NCI-H1048 (cell line): ENCODE results near the gene CAPN9.
"Not testable (repeated sequence)": the region's sequence is repeated elsewhere in the genome, so short reads cannot be mapped to it uniquely, and the experiment has no call there.

ENCODE experiments used
- DNase-seq: peaks from one replicate; lab custom pipeline; 2025; lab: John Stamatoyannopoulos, UW

The CAPN9 gene

DNA sequence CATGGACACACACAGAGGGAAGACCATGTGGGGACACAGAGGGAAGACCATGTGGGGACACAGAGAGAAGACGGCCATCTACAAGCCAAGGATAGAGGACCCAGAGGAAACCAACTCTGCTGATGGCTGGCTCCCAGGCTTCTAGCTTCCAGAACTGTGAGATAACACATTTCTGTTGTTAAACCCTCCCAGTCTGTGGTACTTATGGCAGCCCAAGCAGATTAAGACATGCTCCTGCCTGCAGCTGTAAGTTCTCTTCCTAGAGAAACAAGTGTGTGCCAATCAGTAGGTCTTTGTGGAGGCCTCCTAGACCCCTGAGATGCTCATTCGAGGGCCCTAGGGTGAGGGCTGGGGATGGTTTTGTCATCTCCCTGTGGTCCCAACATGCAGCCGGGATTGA, 35.9 kb upstream of the CAPN9 start:
- DNase-seq: no peak

DNA sequence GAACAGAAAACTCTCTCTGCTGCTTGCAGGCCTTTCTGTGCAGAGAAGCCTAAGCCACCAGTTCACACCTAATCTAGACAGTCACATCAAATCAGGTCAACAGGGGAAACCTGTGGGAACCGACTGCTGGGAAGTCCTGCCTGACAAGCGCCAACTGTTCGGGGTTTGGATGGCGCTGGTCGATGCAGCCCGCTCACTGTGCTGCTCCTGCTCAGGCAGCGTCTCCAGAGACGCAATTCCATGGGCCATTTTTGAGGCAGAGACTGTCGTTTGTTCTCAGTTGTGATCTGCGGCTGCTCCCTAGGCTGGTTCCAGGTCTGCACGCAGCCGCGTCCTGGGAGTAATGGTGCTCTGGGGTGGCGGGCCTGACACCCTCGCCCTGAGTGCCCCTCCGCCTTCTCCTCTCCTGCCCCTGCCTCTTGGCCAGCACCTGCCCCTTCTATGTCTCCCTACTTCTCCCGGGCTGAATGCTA, 34.7 kb upstream of the CAPN9 start:
- no peak for DNase-seq

DNA sequence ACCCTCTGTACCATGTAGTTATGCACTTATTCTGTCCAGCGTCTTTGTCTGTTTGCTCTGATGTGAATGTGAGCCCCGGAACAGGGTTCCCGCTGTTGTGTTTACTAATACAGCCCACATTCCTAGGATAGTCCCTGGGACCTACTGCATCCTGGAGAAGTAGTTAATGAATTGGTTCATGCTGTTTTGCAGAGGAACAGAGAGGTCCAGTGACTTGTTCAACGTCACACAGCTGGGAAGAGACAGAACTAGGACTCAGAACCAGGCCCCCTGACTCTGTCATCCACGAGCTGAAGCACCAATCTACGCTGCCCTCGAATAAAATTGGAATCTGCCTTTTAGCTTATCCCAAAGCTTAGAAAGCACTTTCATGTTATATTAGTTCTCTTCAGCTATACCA, 34.0 kb upstream of the CAPN9 start:
- no peak for DNase-seq

DNA sequence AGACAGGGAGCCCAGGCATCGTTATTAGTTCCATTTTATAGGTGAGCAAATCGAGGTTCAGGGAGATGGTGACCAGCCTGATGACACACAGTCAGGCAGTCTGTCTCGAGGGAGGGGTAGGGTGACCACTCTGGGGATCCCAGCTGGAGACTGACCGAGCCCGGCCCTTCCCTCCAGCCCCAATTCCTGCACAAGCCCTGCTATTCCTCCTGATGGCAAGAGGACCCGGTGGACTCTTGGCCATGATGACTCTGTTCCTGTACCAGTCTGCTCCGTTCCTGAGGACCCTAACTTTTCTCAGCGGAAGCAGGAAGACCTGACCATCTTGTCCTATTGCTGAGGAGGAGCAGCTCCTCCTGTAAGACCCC, 33.7 kb upstream of the CAPN9 start:
- DNase-seq: no peak

DNA sequence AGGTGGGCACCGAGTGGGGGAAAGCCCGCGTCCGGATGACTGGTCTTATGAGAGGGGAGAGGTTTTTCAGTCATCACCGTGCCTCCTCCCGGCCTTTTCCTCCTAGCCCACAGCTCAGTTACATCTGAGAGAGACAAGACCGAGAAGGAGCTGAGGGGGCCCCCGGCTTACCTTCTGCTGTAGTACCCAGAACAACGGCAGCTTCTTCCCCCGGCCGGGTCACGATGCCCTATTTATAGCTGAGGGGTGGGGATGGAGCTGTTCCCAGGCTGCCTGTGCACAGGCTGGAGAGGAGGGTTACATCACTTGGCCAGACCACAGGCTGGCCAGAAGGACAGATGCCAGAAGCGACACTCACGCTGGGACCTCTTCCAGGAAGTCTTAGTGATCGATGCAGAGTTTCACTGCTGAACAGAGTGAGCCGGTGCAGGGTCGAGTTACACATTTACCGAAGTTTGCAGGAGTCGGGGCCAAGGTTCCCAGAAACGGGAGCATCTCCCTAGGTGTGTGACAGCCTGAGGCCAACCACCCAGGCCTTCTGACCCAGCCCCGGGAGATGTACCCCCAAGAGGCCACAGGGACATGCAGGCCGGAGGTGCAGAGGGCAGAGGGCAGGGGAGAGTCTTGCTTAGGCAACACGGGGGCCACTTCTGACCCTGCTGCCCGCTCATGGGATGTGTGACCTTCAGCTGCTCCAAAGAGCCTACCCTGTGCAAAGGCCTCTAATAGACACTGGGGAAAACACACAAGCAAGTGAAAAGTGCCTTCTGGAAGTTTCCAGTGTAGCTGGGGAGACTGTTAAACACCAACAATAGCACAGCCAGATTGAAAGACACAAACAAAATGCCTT, 33.0 kb upstream of the CAPN9 start, which contains the start of gene AGT:
AGT (minus strand) TSS at position 208 of the 850 bp plus-strand sequence. CDS start 3,299 bp downstream, outside the sequence.
- no peak for DNase-seq

DNA sequence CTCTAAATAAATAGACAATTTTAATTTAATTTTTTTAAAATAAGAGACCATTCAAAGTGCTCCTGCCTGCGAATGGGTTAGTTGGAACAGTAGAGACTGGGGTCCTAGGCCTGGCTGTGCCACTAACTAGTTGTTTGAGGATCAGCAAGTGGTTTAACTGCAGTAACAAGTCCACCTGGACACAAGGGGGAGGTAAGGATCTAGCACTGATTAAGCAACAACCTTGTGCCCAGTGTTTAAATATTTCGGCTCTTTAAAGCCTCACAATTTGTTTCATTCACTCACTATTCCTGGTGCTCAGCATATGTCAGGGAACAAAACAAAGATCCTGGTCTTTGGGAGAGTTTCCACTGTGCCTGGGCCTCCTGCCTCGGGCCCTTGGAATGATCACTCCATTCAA, 31.7 kb upstream of the CAPN9 start:
- DNase-seq: no peak

DNA sequence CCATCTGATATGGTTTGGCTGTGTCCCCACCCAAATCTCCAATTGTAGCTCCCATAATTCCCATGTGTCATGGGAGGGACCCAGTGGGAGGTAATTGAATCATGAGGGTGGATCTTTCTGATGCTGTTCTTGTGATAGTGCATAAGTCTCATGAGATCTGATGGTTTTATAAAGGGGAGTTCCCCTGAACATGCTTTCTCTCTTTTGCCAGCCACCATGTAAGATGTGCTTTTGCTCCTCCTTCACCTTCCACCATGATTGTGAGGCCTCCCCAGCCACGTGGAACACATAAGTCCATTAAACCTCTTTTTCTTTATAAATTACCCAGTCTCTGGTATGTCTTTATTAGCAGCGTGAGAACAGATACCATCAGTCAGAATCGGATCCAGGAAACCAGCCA, 30.7 kb upstream of the CAPN9 start:
- not testable (repeated sequence) for DNase-seq

DNA sequence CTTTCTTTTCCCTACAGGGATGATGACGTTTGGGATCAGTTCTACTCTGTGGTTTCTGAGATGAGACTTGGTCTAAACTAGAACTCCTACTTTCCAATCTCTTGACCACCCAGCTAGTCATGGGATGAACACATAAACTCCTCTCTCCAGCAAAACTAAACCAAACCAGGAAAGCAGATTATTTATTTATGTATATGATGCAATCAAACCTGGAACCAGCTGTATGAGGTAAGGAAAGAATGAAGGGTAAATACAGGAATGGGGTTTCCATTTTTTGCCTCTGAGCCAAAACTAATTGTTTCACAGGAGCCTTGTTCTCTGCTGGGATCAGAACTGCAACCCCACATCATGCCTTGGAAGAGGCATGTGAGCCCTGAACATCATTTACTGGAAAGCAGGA, 29.9 kb upstream of the CAPN9 start:
- no peak for DNase-seq

DNA sequence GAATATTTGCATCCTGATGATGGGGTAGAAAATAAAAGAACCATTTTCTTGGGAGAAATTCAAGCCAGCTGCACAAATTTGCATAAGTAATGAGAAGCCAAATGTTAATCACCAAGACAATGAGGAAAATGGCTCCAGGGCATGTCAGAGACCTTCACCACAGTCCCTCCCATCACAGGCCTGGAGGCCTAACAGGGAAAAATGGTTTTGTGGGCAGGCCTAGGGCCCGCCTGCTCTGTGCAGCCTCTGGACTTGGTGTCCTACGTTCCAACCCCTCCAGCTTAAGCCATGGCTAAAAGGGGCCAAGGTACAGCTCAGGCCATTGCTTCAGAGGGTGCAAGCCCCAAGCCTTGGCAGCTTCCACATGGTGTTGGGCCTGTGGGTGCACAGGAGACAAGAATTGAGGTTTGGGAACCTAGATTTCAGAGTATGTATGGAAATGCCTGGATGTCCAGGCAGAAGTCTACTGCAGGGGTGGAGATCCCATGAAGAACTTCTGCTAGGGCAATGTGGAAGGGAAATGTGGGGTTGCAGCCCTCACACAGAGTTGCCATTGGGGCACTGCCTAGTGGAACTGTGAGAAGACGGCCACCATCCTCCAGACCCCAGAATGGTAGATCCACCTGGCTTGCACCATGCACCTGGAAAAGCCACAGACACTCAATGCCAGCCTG, 25.2 kb upstream of the CAPN9 start:
- not testable (repeated sequence) for DNase-seq

DNA sequence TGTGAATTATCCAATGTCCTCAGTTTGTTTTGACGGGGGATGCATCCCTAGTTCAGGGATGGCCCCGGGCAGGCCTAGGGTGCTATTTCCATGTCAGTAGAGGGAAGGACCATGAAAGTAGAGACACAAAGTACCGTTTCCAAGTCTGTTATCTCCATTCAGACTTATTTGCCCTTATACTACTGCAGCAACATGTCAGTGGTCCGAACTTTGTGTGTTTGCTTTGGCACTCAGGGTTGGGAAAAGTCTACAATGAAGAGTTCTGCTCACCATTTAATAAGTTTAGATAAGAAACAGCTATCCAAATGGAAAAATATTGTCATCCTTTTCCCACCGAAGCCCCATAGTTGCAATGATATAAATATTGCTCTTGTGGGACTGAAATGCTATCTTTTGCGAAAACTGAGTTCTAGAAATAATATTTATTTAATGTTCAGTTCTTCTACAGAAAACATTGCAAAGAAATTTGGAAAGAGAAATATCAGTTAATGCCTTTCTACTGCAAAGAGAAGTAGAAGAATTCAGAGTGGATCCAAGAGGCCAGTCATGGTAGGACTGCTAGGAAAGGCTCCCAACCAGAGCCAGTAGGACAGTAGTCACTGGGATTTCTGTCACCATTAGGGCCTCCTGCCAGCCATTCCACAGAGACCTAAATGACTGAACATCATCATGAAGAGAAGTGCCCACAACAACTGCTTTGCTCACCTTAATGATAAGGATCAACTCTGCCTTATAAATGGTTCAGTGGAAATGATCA, 21.8 kb upstream of the CAPN9 start:
- DNase-seq: no peak

DNA sequence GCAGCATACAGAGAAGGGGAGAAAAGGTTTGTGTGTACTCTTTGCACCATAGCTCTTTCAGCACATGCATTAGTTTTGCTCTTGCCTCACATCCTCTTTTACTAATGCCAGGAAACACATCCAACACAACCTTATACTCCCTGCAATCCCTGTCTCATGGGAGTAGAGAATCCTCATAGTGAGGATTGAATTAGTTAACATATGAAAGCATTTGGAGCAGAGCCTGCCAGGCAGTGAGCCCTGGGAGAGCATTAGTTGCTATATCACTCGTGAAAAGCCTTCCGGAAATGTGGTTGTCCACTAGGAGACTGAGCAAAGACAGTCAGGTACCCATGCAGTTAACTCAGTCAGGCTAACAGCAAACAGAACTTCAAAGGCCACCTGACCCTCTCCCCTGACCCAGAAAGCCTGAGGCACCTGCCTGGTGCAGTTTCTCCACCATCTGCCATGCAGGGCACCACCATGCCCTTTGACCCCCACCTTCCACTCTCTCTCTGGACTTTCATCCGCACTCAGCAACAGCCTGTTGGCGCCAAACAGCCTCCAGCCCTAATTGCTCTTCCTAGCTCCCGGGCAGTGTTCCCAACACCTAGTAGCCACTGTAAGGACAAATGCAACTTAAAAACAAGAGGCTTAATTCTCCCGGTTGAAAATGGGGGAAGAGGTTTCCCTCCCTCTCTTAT, 18.3 kb upstream of the CAPN9 start:
- DNase-seq: no peak

DNA sequence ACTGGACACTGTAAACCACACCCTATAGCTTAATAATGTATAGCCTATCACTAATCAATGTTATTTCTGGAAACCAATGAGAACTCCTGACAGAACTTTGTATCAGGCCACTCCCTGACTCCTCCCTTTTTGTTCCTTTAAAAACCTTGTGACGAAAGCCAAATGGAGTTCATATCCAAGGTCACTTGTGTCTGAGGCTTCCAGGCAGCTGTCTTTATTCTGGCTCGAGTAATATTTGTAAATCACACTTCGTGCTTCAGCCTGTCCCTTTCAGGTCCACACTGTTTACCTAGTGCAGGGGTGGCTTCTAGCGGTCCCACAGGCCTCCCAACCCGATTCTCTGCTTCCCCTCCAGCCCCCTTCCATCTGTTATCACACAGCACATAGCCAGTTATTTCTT, 16.2 kb upstream of the CAPN9 start:
- DNase-seq: no peak

DNA sequence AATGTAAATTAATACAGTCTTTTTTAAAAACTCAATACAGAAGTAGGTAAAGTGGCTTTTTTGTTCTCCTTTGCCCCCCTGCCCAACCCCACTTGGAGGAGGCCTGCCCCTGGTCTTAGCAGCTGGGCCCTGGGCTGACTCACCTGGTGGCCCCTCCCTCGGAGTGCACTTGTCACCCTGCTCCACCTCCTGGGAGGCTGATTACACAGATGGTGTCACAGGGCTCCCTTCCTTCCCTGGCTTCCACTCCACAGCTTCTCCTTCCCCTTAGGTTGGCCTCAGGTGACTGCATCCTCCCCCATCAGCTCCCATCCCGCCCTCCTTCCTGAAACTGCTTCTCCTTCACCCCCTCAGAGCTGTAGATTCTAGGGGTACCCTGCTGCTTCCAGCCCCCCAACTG, 11.7 kb upstream of the CAPN9 start:
- no peak for DNase-seq

DNA sequence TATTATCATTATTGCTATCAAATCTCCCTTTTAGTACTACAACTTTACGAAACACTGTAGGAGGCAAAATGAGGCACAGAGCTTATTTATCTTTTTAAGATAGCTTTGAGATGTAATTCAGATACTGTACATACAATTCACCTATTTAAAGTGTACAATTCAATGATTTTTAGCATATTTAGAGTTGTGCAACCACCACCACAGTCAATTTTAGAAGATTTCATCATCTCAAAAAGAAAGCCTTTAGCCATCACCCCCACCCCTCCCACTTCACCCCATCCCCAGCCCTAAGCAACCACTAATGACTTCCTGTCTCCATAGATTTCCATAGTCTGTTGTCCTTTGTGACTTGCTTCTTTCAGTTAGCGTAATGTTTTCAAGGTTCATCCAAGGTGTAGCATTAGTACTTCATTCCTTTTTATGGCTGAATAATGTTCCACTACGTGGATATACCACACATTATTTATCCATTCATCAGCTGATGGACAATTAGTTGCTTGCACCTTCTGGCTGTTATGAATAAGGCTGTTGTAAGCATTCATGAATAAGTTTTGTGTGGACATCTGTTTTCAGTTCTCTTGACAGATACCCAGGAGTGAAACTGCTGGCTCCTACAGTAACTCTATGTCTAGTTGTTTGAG, 9.4 kb upstream of the CAPN9 start:
- no peak for DNase-seq

DNA sequence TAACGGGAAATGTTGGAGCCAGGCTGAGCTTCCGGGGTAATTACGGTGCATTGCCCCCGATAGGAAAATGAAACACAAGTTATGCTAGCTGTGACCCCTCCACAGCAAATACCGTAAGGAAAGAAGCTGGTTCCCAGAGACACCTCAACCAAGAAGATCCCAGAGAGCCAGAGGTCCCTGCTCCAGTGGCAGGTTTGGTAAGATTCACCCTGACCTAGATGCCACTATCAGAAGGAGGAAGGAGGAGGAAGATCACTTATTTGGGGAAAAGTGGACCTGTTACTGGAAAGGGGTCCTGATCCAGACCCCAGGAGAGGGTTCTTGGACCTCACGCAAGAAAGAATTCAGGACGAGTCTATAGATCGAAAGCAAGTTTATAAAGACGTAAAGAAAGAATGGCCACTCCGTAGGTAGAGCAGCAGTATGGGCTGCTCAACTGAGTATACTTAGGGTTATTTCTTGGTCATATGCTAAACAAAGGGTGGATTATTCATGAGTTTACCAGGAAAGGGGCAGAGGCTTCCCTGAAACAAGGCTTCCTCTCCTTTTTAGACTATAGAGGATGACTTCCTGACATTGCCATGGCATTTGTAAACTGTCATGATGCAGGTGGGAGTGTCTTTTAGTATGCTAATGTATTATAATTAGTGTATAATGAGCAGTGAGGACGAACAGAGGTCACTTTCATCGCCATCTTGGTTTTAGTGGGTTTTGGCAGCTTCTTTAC, 7.5 kb upstream of the CAPN9 start:
- DNase-seq: no peak

DNA sequence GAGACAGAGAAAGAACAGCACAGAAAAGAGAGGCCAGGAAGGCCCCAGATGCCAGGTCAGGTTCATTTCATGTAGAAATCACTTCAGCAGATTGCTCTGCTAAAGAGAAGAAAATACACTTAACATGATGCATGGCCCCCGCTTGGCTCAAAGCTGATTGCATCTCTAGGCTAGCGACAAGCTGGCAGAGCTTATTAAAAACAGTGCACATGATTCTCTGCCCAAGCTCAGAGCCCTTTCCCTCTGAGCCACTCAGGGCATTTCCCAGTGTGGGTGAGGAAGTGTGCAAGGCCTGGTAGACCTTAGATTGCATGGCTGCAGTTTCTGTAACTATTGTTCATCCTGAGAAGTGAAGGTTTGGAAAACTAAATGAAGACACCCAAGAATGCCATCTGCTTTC, 3.3 kb upstream of the CAPN9 start:
- DNase-seq: no peak

DNA sequence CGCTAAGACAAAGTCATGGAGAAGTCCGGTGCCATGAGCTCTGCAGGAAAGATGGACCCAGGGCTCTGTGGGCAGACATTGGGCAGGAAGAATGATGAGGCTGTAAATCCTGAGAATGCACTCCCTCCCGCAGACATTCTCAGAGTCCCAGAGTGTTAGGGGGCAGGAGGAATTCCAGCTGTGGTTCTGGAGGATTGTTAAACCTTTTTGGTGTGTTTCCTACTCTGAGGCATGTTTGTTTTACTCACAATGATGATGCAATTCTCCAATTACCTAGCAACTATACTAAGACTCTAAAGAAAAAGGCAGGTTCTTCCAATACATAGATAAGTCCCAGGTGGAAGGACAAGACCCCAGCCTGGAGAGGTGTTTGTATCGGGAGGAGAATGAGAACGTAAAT, 2.8 kb upstream of the CAPN9 start:
- no peak for DNase-seq

DNA sequence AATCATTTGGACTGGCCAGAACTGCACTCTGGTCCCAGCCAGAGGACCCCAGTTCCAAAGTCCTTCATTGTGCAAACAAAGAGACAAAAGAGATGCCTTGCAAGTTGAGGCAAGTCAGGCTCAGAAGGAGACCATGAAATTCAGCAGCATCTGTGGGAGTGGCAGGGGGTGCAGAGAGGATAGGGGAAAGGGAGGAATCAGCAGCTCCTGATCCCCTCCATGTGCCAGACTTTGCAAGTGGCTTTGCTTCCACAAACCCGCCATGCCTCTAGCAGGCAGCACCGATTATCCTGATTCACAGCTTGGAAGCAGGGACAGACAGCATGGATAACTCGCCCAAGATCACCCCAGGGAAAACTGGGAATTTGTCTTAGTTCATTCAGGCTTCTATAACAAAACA, 2.1 kb upstream of the CAPN9 start:
- DNase-seq: no peak

DNA sequence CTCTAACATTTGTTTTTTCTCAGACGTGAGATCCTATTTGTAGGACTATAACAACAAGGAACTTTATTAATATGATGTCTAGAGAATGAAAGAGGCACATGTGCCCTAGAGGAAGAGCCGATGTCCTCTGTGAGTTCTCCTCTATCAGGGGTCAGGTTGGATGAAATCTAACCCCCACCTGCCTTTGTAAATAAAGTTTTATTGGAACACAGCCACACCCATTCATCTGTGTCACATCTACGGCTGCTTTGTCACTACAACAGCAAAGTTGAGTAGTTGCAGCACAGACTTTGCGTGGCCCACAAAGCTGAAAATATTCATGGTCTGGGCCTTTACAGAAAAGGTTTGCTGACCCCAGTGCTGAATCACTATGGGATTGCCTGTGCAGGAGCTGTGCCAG, 571 bp upstream of the CAPN9 start:
- no peak for DNase-seq

DNA sequence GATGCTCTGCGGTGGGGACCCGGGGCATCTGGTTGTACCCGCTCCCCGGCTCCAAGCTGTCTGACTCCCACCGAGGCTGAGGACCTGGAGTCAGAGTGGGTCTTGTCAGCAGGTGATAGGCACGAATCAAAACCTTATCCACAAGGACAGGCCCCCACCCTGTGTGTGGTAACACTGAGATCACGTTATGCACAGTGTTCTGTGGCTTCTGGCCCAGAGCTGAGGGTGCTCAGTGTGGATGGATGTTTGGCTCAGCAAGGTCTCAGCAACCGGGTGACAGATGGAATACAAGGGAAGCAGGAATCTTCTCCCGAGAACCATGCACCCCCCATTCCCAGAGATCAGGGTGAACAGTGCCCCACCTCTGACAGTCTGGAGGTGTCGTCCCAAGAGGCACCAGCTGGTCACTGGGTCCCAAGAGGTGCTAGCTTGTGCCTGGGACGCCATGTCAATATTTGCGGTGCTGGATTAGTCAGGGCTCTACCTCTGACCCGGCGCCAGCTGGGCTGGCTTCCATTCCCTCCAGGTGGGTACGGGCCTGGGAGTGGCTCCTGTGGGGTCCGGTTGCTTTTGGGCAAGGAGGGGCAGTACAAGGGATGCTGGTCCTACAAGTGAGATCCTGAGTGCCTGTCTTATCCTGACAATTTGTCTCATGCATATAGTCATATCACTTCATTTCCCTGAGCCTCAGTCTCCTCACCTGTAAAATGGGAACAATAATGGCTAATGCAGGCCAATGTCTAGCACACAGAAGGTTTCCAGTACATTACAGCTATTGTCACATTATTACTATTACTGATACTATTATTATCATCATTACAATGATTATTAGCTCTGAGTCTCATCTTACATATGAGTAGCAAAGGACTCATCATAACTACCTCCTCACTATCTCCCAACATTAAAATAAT, 957 bp downstream of the CAPN9 start:
- no peak for DNase-seq
